Kidney glomerular epithelial cell (primary cell): Measurements from ENCODE around the gene RENBP.

Experiments used
- DNase-seq: peaks from one replicate; lab custom pipeline; 2025; lab: John Stamatoyannopoulos, UW

The RENBP gene

GRCh38 chrX:153953892-153954557 lies 9.6 kb upstream of the RENBP start:
- DNase-seq = no peak

DNA sequence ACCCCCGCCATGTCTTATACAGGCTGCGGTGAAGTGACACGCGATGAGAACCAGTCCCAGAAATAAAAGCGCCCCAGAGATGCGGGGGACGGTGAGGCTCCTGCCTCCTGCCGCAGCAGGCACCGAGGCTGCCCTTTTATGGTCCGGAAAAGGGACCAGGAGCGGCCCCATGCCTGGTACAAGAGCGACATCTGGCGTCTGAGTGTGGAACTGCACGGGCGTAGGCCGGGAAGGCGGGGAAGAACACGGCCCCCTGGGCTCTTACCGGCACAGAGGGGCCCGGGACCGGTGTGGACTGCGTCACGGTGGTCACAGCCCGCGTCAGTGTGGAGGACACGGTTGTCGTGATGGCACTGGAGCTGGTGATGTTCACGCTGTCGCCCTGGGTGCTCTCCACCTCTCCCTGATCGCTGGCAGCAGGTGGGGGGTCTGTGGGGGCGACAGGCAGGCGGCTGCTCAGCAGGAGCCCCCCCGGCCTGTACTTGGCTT lies 8.9 kb upstream of the RENBP start:
- peak; percentile 16 for DNase-seq

- DNase-seq = no peak
Measured at GRCh38 chrX:153952373-153953026, 8.1 kb upstream of the RENBP start.

- DNase-seq = no peak
Measured at GRCh38 chrX:153951683-153952372, 7.4 kb upstream of the RENBP start.

- no peak for DNase-seq
Measured at GRCh38 chrX:153950127-153950526, 5.7 kb upstream of the RENBP start.

- no peak for DNase-seq
Measured at GRCh38 chrX:153948847-153949805, 4.7 kb upstream of the RENBP start.

GRCh38 chrX:153948002-153948466 lies 3.6 kb upstream of the RENBP start:
- DNase-seq = no peak

- peak; percentile 29 for DNase-seq
Measured at GRCh38 chrX:153947009-153947769, 2.7 kb upstream of the RENBP start.

GRCh38 chrX:153945956-153946943 lies 1.8 kb upstream of the RENBP start:
- DNase-seq = no peak

DNA sequence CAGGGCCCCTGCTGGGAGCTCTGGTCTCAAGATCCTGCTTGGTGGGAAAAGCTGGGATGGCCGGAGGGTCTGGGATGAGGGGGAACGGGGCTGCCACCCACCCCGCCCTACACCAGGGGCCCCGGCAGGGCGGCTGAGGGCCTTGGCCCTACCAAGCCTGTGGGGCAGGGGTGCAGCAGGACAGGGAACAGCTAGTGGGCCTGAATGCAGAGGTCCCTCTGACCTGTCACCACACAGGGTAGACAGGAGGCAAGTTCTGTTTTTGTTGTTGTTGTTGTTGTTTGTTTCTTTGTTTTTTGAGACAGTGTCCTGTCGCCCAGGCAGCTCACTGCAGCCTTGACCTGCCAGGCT lies 332 bp upstream of the RENBP start:
- DNase-seq = no peak

- DNase-seq = no peak
Measured at GRCh38 chrX:153941336-153942252, 2.8 kb downstream of the RENBP start.

GRCh38 chrX:153939573-153939972 lies 4.9 kb downstream of the RENBP start:
- DNase-seq = no peak

DNA sequence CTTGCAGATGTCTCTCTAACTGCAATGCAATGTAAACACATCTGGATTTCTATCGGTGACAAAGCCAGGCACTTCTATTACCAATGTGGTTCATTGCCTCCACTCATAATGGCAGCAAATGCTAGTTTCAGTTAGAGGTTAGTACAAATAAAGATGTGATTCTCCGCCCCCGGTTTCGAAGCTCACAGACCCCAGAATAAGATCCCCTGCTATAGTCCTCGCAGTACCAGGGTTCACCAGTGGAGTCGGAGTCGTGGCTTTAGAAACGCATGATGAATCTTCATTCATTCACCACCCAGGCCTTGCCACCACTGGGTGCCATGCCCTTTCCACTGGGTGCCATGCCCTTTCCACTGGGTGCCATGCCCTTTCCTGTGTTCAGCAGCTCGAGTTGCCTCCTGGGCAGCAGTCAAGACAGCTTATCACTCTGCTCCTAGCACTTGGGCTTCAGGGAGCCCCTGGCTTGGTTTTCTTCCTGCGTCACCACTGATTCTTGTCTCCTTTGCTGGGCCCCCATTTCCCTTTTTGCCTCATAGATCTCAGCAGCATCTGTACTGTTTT lies 6.1 kb downstream of the RENBP start:
- no peak for DNase-seq

DNA sequence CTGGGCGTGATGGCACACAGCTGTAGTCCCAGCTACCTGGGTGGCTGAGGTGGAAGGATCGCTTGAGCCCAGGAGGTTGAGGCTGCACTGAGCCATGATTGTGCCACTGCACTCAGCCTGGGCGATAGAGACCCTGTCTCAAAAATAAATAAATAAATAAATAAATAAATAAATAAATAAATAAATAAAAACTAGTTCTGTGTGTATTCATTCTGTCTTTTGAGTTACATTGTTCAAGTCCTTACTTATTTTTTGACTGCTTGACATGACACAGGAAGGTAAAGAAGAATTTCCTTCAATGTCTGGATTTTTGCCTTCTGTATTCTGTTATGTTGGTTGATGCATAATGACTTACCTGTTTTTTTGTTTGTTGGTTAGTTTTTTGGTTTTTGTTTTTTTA lies 7.4 kb downstream of the RENBP start:
- DNase-seq = no peak

DNA sequence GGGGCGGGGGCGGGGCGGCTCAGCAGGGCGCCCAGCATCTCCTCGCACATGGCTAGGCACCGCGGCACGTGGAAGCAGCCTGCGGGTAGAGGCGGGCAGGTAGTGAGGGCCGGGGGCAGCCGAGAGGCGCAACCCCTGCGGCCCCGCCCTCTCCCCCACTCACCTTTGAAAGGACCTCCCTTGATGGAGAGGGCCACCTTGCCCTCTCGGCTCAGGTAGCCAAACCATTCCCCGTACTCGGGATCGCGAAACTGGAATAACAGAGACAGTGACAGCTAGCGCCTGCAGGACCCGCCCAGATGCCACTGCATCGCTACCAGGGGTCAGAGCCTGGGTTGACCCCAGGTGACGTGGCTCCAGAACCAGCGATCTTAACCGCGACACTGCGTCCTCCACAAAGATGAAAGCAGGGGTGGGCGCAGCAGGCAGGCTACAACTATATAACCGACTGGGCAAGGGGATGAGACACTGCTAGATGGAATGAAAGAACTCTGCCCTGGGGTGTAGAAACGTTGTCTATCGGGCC lies 9.1 kb downstream of the RENBP start:
- no peak for DNase-seq

DNA sequence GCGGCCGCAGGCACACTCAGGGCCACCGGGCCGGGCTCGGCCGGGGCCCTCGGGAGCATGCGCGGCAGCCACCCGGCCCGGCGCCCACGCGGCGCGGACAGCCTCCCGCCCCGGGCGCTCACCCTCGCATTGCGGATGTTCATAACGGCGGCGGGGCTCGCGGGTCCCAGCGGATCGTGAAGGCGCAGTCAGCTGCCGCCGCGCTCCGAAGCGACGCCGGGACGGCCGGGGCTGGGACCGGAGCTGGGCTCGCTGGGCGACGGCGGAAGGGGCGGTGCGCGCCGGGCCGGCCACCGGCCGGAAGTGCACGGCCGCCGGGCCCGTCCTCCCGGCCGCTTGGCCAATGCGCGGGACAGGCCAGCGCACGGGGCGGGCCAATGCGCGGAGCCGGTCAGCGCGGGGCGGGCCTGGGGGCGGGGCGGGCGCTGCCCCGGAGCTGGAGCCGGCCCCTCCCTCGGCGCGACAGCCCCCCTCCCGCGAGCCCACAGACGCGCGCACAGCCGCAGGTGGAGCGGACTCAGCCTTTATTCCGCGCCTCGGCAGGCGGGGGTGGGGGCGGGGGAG lies 9.6 kb downstream of the RENBP start, which contains the start of gene NAA10:
Gene NAA10, minus strand, starts transcription at position 276 of the 564 bp plus-strand sequence. Its CDS starts 133 bp downstream, at position 143.
- DNase-seq = peak; percentile 12

- no peak for DNase-seq
Measured at GRCh38 chrX:153934148-153934761, 10.2 kb downstream of the RENBP start.
